ENCODE data around the gene DNAH11. TPM values are rescaled to one million over a fixed set of nuclear protein-coding genes. Genes with fewer than 3 reads are reported as not detected.

DNAH11 gene
- total and polyA plus RNA-seq, 2 of the 8 experiments (the other 6 are each of a cell fraction or from before 2014, with no cell fraction given) = 1.8 to 4.9 TPM

GRCh38 chr7:21747806-21748205 lies 205.0 kb downstream of the DNAH11 start:
- H3K79me2 ChIP-seq (ENCODE audit: control insufficient read depth in 1 of 2, insufficient read depth in 2 of 2, low read length in 2 of 2) = no peaks in the 10 kb centered on the region
- H3K4me1 ChIP-seq (replicated peaks in 1 of 4; ENCODE audit: control insufficient read depth in 3 of 4, insufficient read depth in 4 of 4, low read length in 3 of 4) = peaks cover 0 to 5% (median 3%) of the 10 kb centered on the region in 4 experiments; a peak in 4 of 7 replicates
- H2AK5ac ChIP-seq (ENCODE audit: low read depth, low read length) = no peak overlapping the region
- no peaks in the 10 kb centered on the region for H3K36me3 ChIP-seq (ENCODE audit: control insufficient read depth in 2 of 4, insufficient read depth in 4 of 4, low read length in 3 of 4)
- no peak overlapping the region for H2BK5ac ChIP-seq (ENCODE audit: low read depth, low read length)
- H2AFZ ChIP-seq (ENCODE audit: low read length) = no peak overlapping the region
- no peak overlapping the region for H3K23ac ChIP-seq (ENCODE audit: insufficient read length)
- H3K27me3 ChIP-seq (replicated peaks in 1 of 4; ENCODE audit: control insufficient read depth in 3 of 4, extremely low read depth in 1 of 4, insufficient read depth in 3 of 4, low read length in 3 of 4) = no peaks in the 10 kb centered on the region
- no peaks in the 10 kb centered on the region for H3K9me3 ChIP-seq (ENCODE audit: insufficient read depth in 2 of 2, low read depth in 1 of 2, low read length in 1 of 2)
- H3K27ac ChIP-seq (ENCODE audit: low read depth, low read length) = no peak overlapping the region
- TF ChIP-seq ASH2L (IDR thresholded peaks at IDR 0.05; ENCODE audit: low read length) = no peak
- no peak for TF ChIP-seq SP1 (IDR thresholded peaks at IDR 0.05; ENCODE audit: low read depth, low read length)
- no peak for TF ChIP-seq RBBP5 (IDR thresholded peaks at IDR 0.05; ENCODE audit: borderline replicate concordance, low read depth, low read length)
- TF ChIP-seq YY1 (IDR thresholded peaks at IDR 0.05; ENCODE audit: low read depth, low read length) = no peak
- no peak for TF ChIP-seq SIX5 (IDR thresholded peaks at IDR 0.05; ENCODE audit: low read depth, low read length)
- no peak for TF ChIP-seq KDM4A (IDR thresholded peaks at IDR 0.05; ENCODE audit: low read depth, low read length, severe bottlenecking)
- TF ChIP-seq SRF (IDR thresholded peaks at IDR 0.05; ENCODE audit: low read depth, low read length) = no peak
- no peak for TF ChIP-seq E2F6 (IDR thresholded peaks at IDR 0.05)
- H3K4me2 ChIP-seq (ENCODE audit: insufficient read depth in 1 of 2, low read depth in 2 of 2, low read length in 2 of 2) = no peak overlapping the region
- H3K4me3 ChIP-seq (ENCODE audit: extremely low read depth in 1 of 4, insufficient read depth in 2 of 4, low read depth in 3 of 4, low read length in 4 of 4) = no peak overlapping the region
- H4K8ac ChIP-seq (ENCODE audit: extremely low read depth, insufficient read depth, low read length) = no peak overlapping the region
- H2BK120ac ChIP-seq (replicated peaks; ENCODE audit: low read depth, low read length) = no peak overlapping the region
- FAIRE-seq = no peak
- H4K5ac ChIP-seq (ENCODE audit: insufficient read length, low read depth, low read length) = no peak overlapping the region
- no peak overlapping the region for H3K56ac ChIP-seq (replicated peaks; ENCODE audit: insufficient read length, low read depth, low read length)
- H3K23me2 ChIP-seq (ENCODE audit: low read depth, low read length) = no peaks in the 10 kb centered on the region
- H4K91ac ChIP-seq (replicated peaks; ENCODE audit: insufficient read length, low read length) = no peak overlapping the region
- POLR2A ChIA-PET (ENCODE audit: partially characterized antibody) = no interaction called here
- CTCF ChIA-PET (ENCODE audit: partially characterized antibody) = interaction anchor here (1.6 kb wide), 1 partner anchor 132 kb away, joined by 3 read pairs; no protein-coding TSS in a partner anchor
- WGBS, 2 experiments (ENCODE audit: extremely low coverage in 1 of 2, insufficient coverage in 1 of 2, insufficient read length in 1 of 2, insufficient replicate concordance in 2 of 2, low coverage in 1 of 2, low lambda C conversion rate in 2 of 2, missing lambda C conversion rate in 1 of 2) = 91% methylated on average over 2 of the region's 2 CpGs; no CpG with 5 or more reads in 1 of the 2 experiments
- H4K20me1 ChIP-seq (replicated peaks in 1 of 2; ENCODE audit: control insufficient read depth in 1 of 2, insufficient read depth in 2 of 2, low read length in 2 of 2) = no peaks in the 10 kb centered on the region
- no peak overlapping the region for H2BK15ac ChIP-seq (ENCODE audit: low read length)
- no peak overlapping the region for H2BK20ac ChIP-seq (ENCODE audit: low read length)
- H3K18ac ChIP-seq (ENCODE audit: extremely low read depth, low read length) = no peak overlapping the region
- H3K14ac ChIP-seq (ENCODE audit: insufficient read length) = no peak overlapping the region
- no peak for DNase-seq (ENCODE audit: low read depth in 1 of 2, low spot score in 2 of 2)
- no peak overlapping the region for H2BK12ac ChIP-seq (ENCODE audit: low read depth, low read length)
- no peak overlapping the region for H3K9ac ChIP-seq (replicated peaks in 1 of 4; ENCODE audit: extremely low read depth in 1 of 4, low read depth in 3 of 4, low read length in 3 of 4)
- H3K4ac ChIP-seq (replicated peaks; ENCODE audit: insufficient read length, low read depth, low read length) = no peak overlapping the region
- H3K79me1 ChIP-seq (ENCODE audit: low read depth, low read length) = no peaks in the 10 kb centered on the region
